HG03060 (cell line): ENCODE measurements around the gene RASGRP3.

Experiments
- ATAC-seq: cut with Tn5 transposase; IDR thresholded peaks from one replicate; pipeline ENCODE4 v1.9.1; 2021; ENCODE audit warnings: low read depth, moderate number of reproducible peaks; ENCODE audit not compliant: unreplicated experiment

Gene RASGRP3

GRCh38 chr2:33561872-33562271 lies 85.4 kb downstream of the RASGRP3 start:
- ATAC-seq = no peak

GRCh38 chr2:33570681-33571080 lies 94.2 kb downstream of the RASGRP3 start:
- no peak for ATAC-seq

- no peak for ATAC-seq
Observed at GRCh38 chr2:33573657-33574056, 97.2 kb downstream of the RASGRP3 start.

- no peak for ATAC-seq
Observed at GRCh38 chr2:33577084-33577483, 100.6 kb downstream of the RASGRP3 start.

GRCh38 chr2:33577668-33578067 lies 101.2 kb downstream of the RASGRP3 start:
- no peak for ATAC-seq

- ATAC-seq = no peak
Observed at GRCh38 chr2:33579227-33579626, 102.8 kb downstream of the RASGRP3 start.

- ATAC-seq = no peak
Observed at GRCh38 chr2:33581872-33582271, 105.4 kb downstream of the RASGRP3 start.

GRCh38 chr2:33583194-33583938 lies 106.9 kb downstream of the RASGRP3 start:
- ATAC-seq = peak; percentile 50

- ATAC-seq = no peak
Observed at GRCh38 chr2:33586766-33587165, 110.3 kb downstream of the RASGRP3 start.

GRCh38 chr2:33588232-33588631 lies 111.8 kb downstream of the RASGRP3 start:
- ATAC-seq = no peak

- no peak for ATAC-seq
Observed at GRCh38 chr2:33589444-33589843, 113.0 kb downstream of the RASGRP3 start.

- ATAC-seq = no peak
Observed at GRCh38 chr2:33595385-33595784, 118.9 kb downstream of the RASGRP3 start.

GRCh38 chr2:33597026-33597425 lies 120.6 kb downstream of the RASGRP3 start:
- no peak for ATAC-seq

GRCh38 chr2:33598561-33599174 lies 122.2 kb downstream of the RASGRP3 start:
- ATAC-seq = peak; percentile 31

- ATAC-seq = peak; percentile 84
Observed at GRCh38 chr2:33599175-33599942, 122.9 kb downstream of the RASGRP3 start, which contains the start of gene FAM98A. FAM98A (minus strand) TSS chr2:33599299; CDS start chr2:33599221, 78 bp downstream.

- no peak for ATAC-seq
Observed at GRCh38 chr2:33599943-33600192, 123.4 kb downstream of the RASGRP3 start.

- no peak for ATAC-seq
Observed at GRCh38 chr2:33602201-33602830, 125.9 kb downstream of the RASGRP3 start.

GRCh38 chr2:33603416-33603815 lies 127.0 kb downstream of the RASGRP3 start:
- ATAC-seq = no peak

- no peak for ATAC-seq
Observed at GRCh38 chr2:33605056-33605455, 128.6 kb downstream of the RASGRP3 start.

- ATAC-seq = no peak
Observed at GRCh38 chr2:33606100-33606499, 129.7 kb downstream of the RASGRP3 start.

GRCh38 chr2:33606622-33607021 lies 130.2 kb downstream of the RASGRP3 start:
- ATAC-seq = no peak
